HEK293 (cell line): ENCODE results near the gene TUBD1.
A peak's percentile ranks its signal among the peaks of the same experiment; 100 is the strongest.

ENCODE experiments used
- CTCF ChIA-PET: fragments of 350-600 bp; formaldehyde crosslinking; extraction: SDS; loops from one replicate; lab custom pipeline; 2021; ENCODE audit warnings: antibody characterized with exemption; lab: Yijun Ruan, JAX
- POLR2A ChIA-PET: fragments of 300-600 bp; formaldehyde crosslinking; extraction: SDS; loops from one replicate; lab custom pipeline; 2020; ENCODE audit warnings: antibody characterized with exemption, inconsistent platforms; lab: Yijun Ruan, JAX
- H3K27ac ChIP-seq: fragments of 200-500 bp; sonication (Bioruptor generic); 2 replicates; pipeline ENCODE4 v1.5.1; 2014; ENCODE audit warnings: low read depth, low read length, control low read depth, inconsistent platforms; ENCODE audit errors: extremely low read depth
- H3K36me3 ChIP-seq, 2 experiments: fragments of 200-500 bp in 1 of 2; sonication (Bioruptor generic) in 1 of 2; 1 replicate in 1 of 2; 2 replicates in 1 of 2; pipeline ENCODE4 v1.5.1; 2014 to 2017; ENCODE audit warnings: inconsistent platforms in 2 of 2, low read length in 2 of 2; ENCODE audit not compliant: control insufficient read depth in 2 of 2, insufficient read depth in 1 of 2
- H3K4me1 ChIP-seq: fragments of 200-500 bp; sonication (Bioruptor generic); 2 replicates; pipeline ENCODE4 v1.5.1; 2014; ENCODE audit warnings: mild to moderate bottlenecking, low read length, inconsistent platforms; ENCODE audit not compliant: control insufficient read depth, insufficient read depth
- H3K4me3 ChIP-seq: 2 replicates; pipeline ENCODE4 v1.5.1; 2011; ENCODE audit warnings: low read depth, mild to moderate bottlenecking, control low read depth, low read length, moderate library complexity
- H3K9me3 ChIP-seq: fragments of 200-500 bp; sonication (Bioruptor generic); 2 replicates; pipeline ENCODE4 v1.5.1; 2014; ENCODE audit warnings: low read depth, low read length, inconsistent platforms; ENCODE audit not compliant: control insufficient read depth, insufficient read depth
- EGR2 ChIP-seq: fragments of 450-650 bp; formaldehyde crosslinking; IDR thresholded peaks from 2 replicates; pipeline ENCODE4 v1.5.1; 2016; ENCODE audit warnings: low read depth, missing biosample characterization, missing genetic modification characterization
- HIC1 ChIP-seq: fragments of 450-650 bp; formaldehyde crosslinking; IDR thresholded peaks from 2 replicates; pipeline ENCODE4 v1.5.1; 2016; ENCODE audit warnings: missing biosample characterization, missing genetic modification characterization
- IKZF3 ChIP-seq: fragments of 450-650 bp; IDR thresholded peaks from 2 replicates; pipeline ENCODE4 v1.5.0; 2018; ENCODE audit warnings: missing biosample characterization, mild to moderate bottlenecking, missing genetic modification characterization, moderate library complexity
- INSM2 ChIP-seq: fragments of 450-650 bp; formaldehyde crosslinking; IDR thresholded peaks from 2 replicates; pipeline ENCODE4 v1.5.1; 2016; ENCODE audit warnings: missing biosample characterization, missing genetic modification characterization
- KLF16 ChIP-seq: fragments of 450-650 bp; formaldehyde crosslinking; IDR thresholded peaks from 2 replicates; pipeline ENCODE4 v1.5.1; 2017; ENCODE audit warnings: missing biosample characterization, missing genetic modification characterization
- MZF1 ChIP-seq: fragments of 450-650 bp; formaldehyde crosslinking; IDR thresholded peaks from 2 replicates; pipeline ENCODE4 v1.5.1; 2017; ENCODE audit warnings: missing biosample characterization, missing genetic modification characterization, borderline replicate concordance
- SALL2 ChIP-seq: fragments of 450-650 bp; formaldehyde crosslinking; IDR thresholded peaks from 2 replicates; pipeline ENCODE4 v1.5.0; 2017; ENCODE audit warnings: missing biosample characterization, mild to moderate bottlenecking, missing genetic modification characterization, borderline replicate concordance
- SCRT1 ChIP-seq: fragments of 450-650 bp; formaldehyde crosslinking; IDR thresholded peaks from 2 replicates; pipeline ENCODE4 v1.5.1; 2016; ENCODE audit warnings: missing biosample characterization, missing genetic modification characterization, borderline replicate concordance
- WT1 ChIP-seq: fragments of 450-650 bp; formaldehyde crosslinking; IDR thresholded peaks from 2 replicates; pipeline ENCODE4 v1.5.1; 2016; ENCODE audit warnings: missing biosample characterization, missing genetic modification characterization
- ZBTB20 ChIP-seq: fragments of 450-650 bp; formaldehyde crosslinking; IDR thresholded peaks from 2 replicates; pipeline ENCODE4 v1.5.1; 2016; ENCODE audit warnings: missing biosample characterization, missing genetic modification characterization
- ZBTB44 ChIP-seq: fragments of 450-650 bp; IDR thresholded peaks from 2 replicates; pipeline ENCODE4 v1.5.1; 2018; ENCODE audit warnings: missing biosample characterization, mild to moderate bottlenecking, missing genetic modification characterization
- ZBTB49 ChIP-seq: fragments of 450-650 bp; formaldehyde crosslinking; IDR thresholded peaks from 2 replicates; pipeline ENCODE4 v1.5.1; 2016; ENCODE audit warnings: missing biosample characterization, missing genetic modification characterization, low read depth
- ZBTB8A ChIP-seq: fragments of 450-650 bp; formaldehyde crosslinking; IDR thresholded peaks from 2 replicates; pipeline ENCODE4 v1.5.1; 2016; ENCODE audit warnings: missing biosample characterization, missing genetic modification characterization
- ZEB2 ChIP-seq: fragments of 450-650 bp; formaldehyde crosslinking; IDR thresholded peaks from 2 replicates; pipeline ENCODE4 v1.5.1; 2016; ENCODE audit warnings: missing biosample characterization, missing genetic modification characterization
- ZNF248 ChIP-seq: fragments of 450-650 bp; formaldehyde crosslinking; IDR thresholded peaks from 2 replicates; pipeline ENCODE4 v1.5.1; 2017; ENCODE audit warnings: missing biosample characterization, missing genetic modification characterization
- ZNF362 ChIP-seq: fragments of 450-650 bp; formaldehyde crosslinking; IDR thresholded peaks from 2 replicates; pipeline ENCODE4 v1.5.1; 2016; ENCODE audit warnings: missing biosample characterization, missing genetic modification characterization
- ZNF433 ChIP-seq: fragments of 450-650 bp; formaldehyde crosslinking; IDR thresholded peaks from 2 replicates; pipeline ENCODE4 v1.5.1; 2016; ENCODE audit warnings: missing biosample characterization, missing genetic modification characterization, low read depth
- ZNF548 ChIP-seq: fragments of 450-650 bp; formaldehyde crosslinking; IDR thresholded peaks from 2 replicates; pipeline ENCODE4 v1.5.1; 2016; ENCODE audit warnings: missing biosample characterization, missing genetic modification characterization
- ZXDB ChIP-seq: fragments of 450-650 bp; formaldehyde crosslinking; IDR thresholded peaks from 2 replicates; pipeline ENCODE4 v1.5.1; 2016; ENCODE audit warnings: missing biosample characterization, missing genetic modification characterization

Gene TUBD1

GRCh38 chr17:59848385-59848668, 44.4 kb downstream of the TUBD1 start (continued):
- TF ChIP-seq ZBTB49 (tag by site-specific recombination) (no peak), SCRT1 (tag by site-specific recombination) (no peak)

- POLR2A ChIA-PET = interaction anchor here (0.8 to 2.3 kb wide), 5 partner anchors 9 to 139 kb away, joined by 3 to 15 read pairs (median 7); partner anchors contain the start of genes PTRH2, RPS6KB1, TUBD1 and VMP1
- no peak overlapping the region for H3K4me3 ChIP-seq
- H3K27ac ChIP-seq = peak overlapping the region; percentile 57
Measured at GRCh38 chr17:59846394-59847165, 46.2 kb downstream of the TUBD1 start.

GRCh38 chr17:59845595-59846393, 46.9 kb downstream of the TUBD1 start:
- Histone ChIP-seq H3K4me3 (no peak overlapping the region), H3K27ac (peak overlapping the region; percentile 57), H3K4me1 (peaks cover 27% of the 10 kb centered on the region), H3K36me3 (peaks cover 0 to 10% of the 10 kb centered on the region in 2 experiments; a peak in 1 of 3 replicates), H3K9me3 (no peaks in the 10 kb centered on the region)
- ChIA-PET POLR2A (interaction anchor here (0.8 to 2.3 kb wide), 9 partner anchors 8 to 138 kb away, joined by 3 to 15 read pairs (median 4); partner anchors contain the start of genes PTRH2, RPS6KB1, TUBD1 and VMP1), CTCF (interaction anchor here (0.5 to 7.7 kb wide), 4 partner anchors 7 to 99 kb away, joined by 3 to 73 read pairs (median 4); no protein-coding TSS in a partner anchor)
- TF ChIP-seq SALL2 (tag by site-specific recombination) (no peak), IKZF3 (tag by site-specific recombination) (no peak), HIC1 (tag by site-specific recombination) (0 out of 2 replicates have a peak, but pooled peaks have one; percentile 32), EGR2 (tag by site-specific recombination) (peak; percentile 61; the same call in 1 of the 2 replicates), ZBTB20 (tag by site-specific recombination) (peak; percentile 39; the same call in 1 of the 2 replicates), ZXDB (tag by site-specific recombination) (no peak), ZNF248 (tag by site-specific recombination) (no peak), ZNF362 (tag by site-specific recombination) (0 out of 2 replicates have a peak, but pooled peaks have one; percentile 28), ZNF433 (no peak), ZBTB44 (peak; percentile 38; the same call in 1 of the 2 replicates), ZBTB8A (tag by site-specific recombination) (no peak), KLF16 (no peak), ZEB2 (tag by site-specific recombination) (no peak), INSM2 (tag by site-specific recombination) (no peak)

More at GRCh38 chr17:59846394-59847165, 46.2 kb downstream of the TUBD1 start:
- peaks cover 0 to 5% of the 10 kb centered on the region in 2 experiments; a peak in 1 of 3 replicates for H3K36me3 ChIP-seq
- H3K4me1 ChIP-seq = peaks cover 25% of the 10 kb centered on the region
- CTCF ChIA-PET = interaction anchor here (0.6 to 7.7 kb wide), 4 partner anchors 8 to 122 kb away, joined by 4 to 73 read pairs (median 10); no protein-coding TSS in a partner anchor
- TF ChIP-seq IKZF3 (tag by site-specific recombination) = 0 out of 2 replicates have a peak, but pooled peaks have one; percentile 14
- TF ChIP-seq ZNF548 (tag by site-specific recombination) = no peak
- peak; percentile 35; the same call in 1 of the 2 replicates for TF ChIP-seq WT1 (tag by site-specific recombination)
- peak; percentile 85 for TF ChIP-seq MZF1 (tag by site-specific recombination)
- no peaks in the 10 kb centered on the region for H3K9me3 ChIP-seq
